IMR-90 (cell line): ENCODE results near the gene NAP1L1. TPM values are rescaled to one million over a fixed set of nuclear protein-coding genes. Genes with fewer than 3 reads are reported as not detected.

Experiments
- ATAC-seq: fragments of 200-7000 bp; cut with Tn5 transposase; 2 replicates; pipeline ENCODE4 v1.9.1; 2020; ENCODE audit warnings: low read depth, mild to moderate bottlenecking, moderate library complexity
- BruUV-seq: library from RNA; stranded (reverse); fragments of 400-500 nt; replicated peaks from 2 replicates; lab custom pipeline; 2021; lab: Mats Ljungman, UMichigan
- CTCF ChIA-PET: fragments of 300-600 bp; formaldehyde crosslinking; extraction: SDS; loops from one replicate; lab custom pipeline; 2021; ENCODE audit warnings: antibody characterized with exemption; lab: Yijun Ruan, JAX
- POLR2A ChIA-PET: fragments of 300-600 bp; sonication (Branson Sonifier 250); formaldehyde crosslinking; loops from one replicate; lab custom pipeline; 2022; ENCODE audit warnings: antibody characterized with exemption; ENCODE audit not compliant: unreplicated experiment; lab: Charles Lee
- DNase-seq: peaks from one replicate; pipeline ENCODE4 v3.0.0; 2013
- H2AFZ ChIP-seq: replicated peaks from 2 replicates; pipeline ENCODE3; 2013; ENCODE audit warnings: low read length, mild to moderate bottlenecking; ENCODE audit not compliant: poor library complexity
- H2AK5ac ChIP-seq: 2 replicates; pipeline ENCODE4 v1.6.1; 2013; ENCODE audit warnings: low read depth, low read length, inconsistent platforms
- H2AK9ac ChIP-seq: replicated peaks from 2 replicates; pipeline ENCODE3; 2013; ENCODE audit warnings: mild to moderate bottlenecking, low read depth, low read length, moderate library complexity; ENCODE audit not compliant: poor library complexity
- H2BK120ac ChIP-seq: 2 replicates; pipeline ENCODE4 v1.6.1; 2013; ENCODE audit warnings: low read depth, low read length, inconsistent platforms
- H2BK15ac ChIP-seq: 3 replicates; pipeline ENCODE4 v1.6.1; 2013; ENCODE audit warnings: low read depth, low read length, inconsistent platforms
- H2BK20ac ChIP-seq: 2 replicates; pipeline ENCODE4 v1.6.1; 2013; ENCODE audit warnings: low read depth, mild to moderate bottlenecking, inconsistent platforms, low read length, moderate library complexity
- H2BK5ac ChIP-seq: 2 replicates; pipeline ENCODE4 v1.6.1; 2013; ENCODE audit warnings: mild to moderate bottlenecking, low read depth, low read length, inconsistent platforms; ENCODE audit not compliant: poor library complexity, severe bottlenecking
- H3K14ac ChIP-seq: replicated peaks from 2 replicates; pipeline ENCODE4 v1.6.1; 2013; ENCODE audit warnings: low read depth, low read length, inconsistent platforms
- H3K18ac ChIP-seq: 2 replicates; pipeline ENCODE4 v1.6.1; 2013; ENCODE audit warnings: low read depth, low read length, control low read depth
- H3K23ac ChIP-seq: 2 replicates; pipeline ENCODE4 v1.6.1; 2013; ENCODE audit warnings: low read depth, low read length, inconsistent platforms
- H3K27ac ChIP-seq: 2 replicates; pipeline ENCODE4 v1.5.1; 2013; ENCODE audit warnings: mild to moderate bottlenecking, control low read depth, low read length; ENCODE audit not compliant: insufficient read depth
- H3K27me3 ChIP-seq: 2 replicates; pipeline ENCODE4 v1.6.1; 2013; ENCODE audit warnings: low read length; ENCODE audit not compliant: control insufficient read depth, insufficient read depth
- H3K36me3 ChIP-seq: 2 replicates; pipeline ENCODE4 v1.6.1; 2013; ENCODE audit warnings: low read length, mixed read lengths; ENCODE audit not compliant: control insufficient read depth, insufficient read depth
- H3K4ac ChIP-seq: 2 replicates; pipeline ENCODE4 v1.6.1; 2013; ENCODE audit warnings: low read depth, low read length, inconsistent platforms
- H3K4me1 ChIP-seq: 2 replicates; pipeline ENCODE4 v1.6.1; 2013; ENCODE audit warnings: low read length, mixed read lengths; ENCODE audit not compliant: control insufficient read depth, insufficient read depth
- H3K4me2 ChIP-seq: 2 replicates; pipeline ENCODE4 v1.6.1; 2013; ENCODE audit warnings: low read depth, mild to moderate bottlenecking, control low read depth, low read length, moderate library complexity
- H3K4me3 ChIP-seq: 2 replicates; pipeline ENCODE4 v1.5.1; 2013; ENCODE audit warnings: low read depth, mild to moderate bottlenecking, control low read depth, low read length, moderate library complexity; ENCODE audit not compliant: insufficient read depth
- H3K56ac ChIP-seq: 2 replicates; pipeline ENCODE4 v1.6.1; 2013; ENCODE audit warnings: low read length, inconsistent platforms; ENCODE audit not compliant: insufficient read depth; ENCODE audit errors: extremely low read depth
- H3K79me1 ChIP-seq, 2 experiments: 2 replicates each; pipeline ENCODE4 v1.6.1; 2013; ENCODE audit warnings: low read length in 2 of 2, inconsistent platforms in 1 of 2, low read depth in 1 of 2
- H3K9ac ChIP-seq: 2 replicates; pipeline ENCODE4 v1.6.1; 2013; ENCODE audit warnings: low read depth, low read length, control low read depth
- H3K9me1 ChIP-seq: 2 replicates; pipeline ENCODE4 v1.6.1; 2013; ENCODE audit warnings: low read length, inconsistent platforms; ENCODE audit not compliant: insufficient read depth
- H3K9me3 ChIP-seq: 2 replicates; pipeline ENCODE4 v1.6.1; 2013; ENCODE audit warnings: low read length; ENCODE audit not compliant: control insufficient read depth, insufficient read depth
- H4K20me1 ChIP-seq: 2 replicates; pipeline ENCODE4 v1.6.1; 2013; ENCODE audit warnings: low read length, inconsistent platforms; ENCODE audit not compliant: insufficient read depth
- H4K5ac ChIP-seq: 2 replicates; pipeline ENCODE4 v1.6.1; 2013; ENCODE audit warnings: mild to moderate bottlenecking, low read depth, low read length, control low read depth
- H4K8ac ChIP-seq, 2 experiments: 2 replicates each; pipeline ENCODE4 v1.6.1; 2013; ENCODE audit warnings: low read depth in 2 of 2, low read length in 2 of 2, control low read depth in 1 of 2, inconsistent platforms in 1 of 2
- H4K91ac ChIP-seq: 2 replicates; pipeline ENCODE4 v1.6.1; 2013; ENCODE audit warnings: low read depth, low read length, inconsistent platforms; ENCODE audit not compliant: insufficient read depth
- BHLHE40 ChIP-seq: fragments of 150-350 bp; IDR thresholded peaks from 2 replicates; pipeline ENCODE4 v1.6.1; 2016; ENCODE audit warnings: mild to moderate bottlenecking, low read depth, low read length
- CEBPB ChIP-seq: IDR thresholded peaks from 2 replicates; pipeline ENCODE4 v1.6.1; 2012; ENCODE audit warnings: low read depth, low read length, improper control_type of control experiment
- CHD1 ChIP-seq: IDR thresholded peaks from 2 replicates; pipeline ENCODE4 v1.6.1; 2012; ENCODE audit warnings: low read depth, low read length, improper control_type of control experiment
- FOS ChIP-seq: fragments of 150-350 bp; IDR thresholded peaks from 2 replicates; pipeline ENCODE4 v1.6.1; 2016; ENCODE audit warnings: low read depth, low read length
- MAFK ChIP-seq: IDR thresholded peaks from 2 replicates; pipeline ENCODE4 v1.6.1; 2012; ENCODE audit warnings: low read depth, low read length, improper control_type of control experiment
- MAZ ChIP-seq: IDR thresholded peaks from 2 replicates; pipeline ENCODE4 v1.6.1; 2012; ENCODE audit warnings: low read depth, mild to moderate bottlenecking, low read length, improper control_type of control experiment, moderate library complexity, borderline replicate concordance
- MXI1 ChIP-seq: IDR thresholded peaks from 2 replicates; pipeline ENCODE4 v1.6.1; 2012; ENCODE audit warnings: low read depth, mild to moderate bottlenecking, low read length, moderate library complexity, borderline replicate concordance
- NFE2L2 ChIP-seq: fragments of 150-350 bp; IDR thresholded peaks from 2 replicates; pipeline ENCODE4 v1.6.1; 2016; ENCODE audit warnings: low read depth, mild to moderate bottlenecking, low read length
- POLR2A ChIP-seq: IDR thresholded peaks from 2 replicates; pipeline ENCODE4 v1.6.1; 2012; ENCODE audit warnings: mild to moderate bottlenecking, low read depth, low read length
- RAD21 ChIP-seq: IDR thresholded peaks from 2 replicates; pipeline ENCODE4 v1.6.1; 2012; ENCODE audit warnings: low read length, improper control_type of control experiment
- RCOR1 ChIP-seq: IDR thresholded peaks from 2 replicates; pipeline ENCODE4 v1.6.1; 2012; ENCODE audit warnings: mild to moderate bottlenecking, low read length, improper control_type of control experiment; ENCODE audit not compliant: insufficient replicate concordance
- RFX5 ChIP-seq: IDR thresholded peaks from 2 replicates; pipeline ENCODE4 v1.8.0; 2012; ENCODE audit warnings: low read depth, mild to moderate bottlenecking, low read length, moderate library complexity
- SMC3 ChIP-seq: fragments of 150-350 bp; IDR thresholded peaks from 2 replicates; pipeline ENCODE4 v1.6.1; 2016; ENCODE audit warnings: low read depth, mild to moderate bottlenecking, antibody characterized with exemption, low read length, moderate library complexity
- WGBS, 2 experiments: methylation state at CpG; one replicate each; pipeline versions ENCODE4 v1.1.5 to v1.1.7; 2013; ENCODE audit warnings: missing lambda C conversion rate in 2 of 2; ENCODE audit not compliant: insufficient read length in 1 of 2; ENCODE audit errors: extremely low coverage in 2 of 2; 5-methylcytosine and 5-hydroxymethylcytosine counted together
- dilution Hi-C: fragments of 300-500 bp; cut with HindIII; formaldehyde crosslinking; loops from one replicate; pipeline ENCODE4 v1.14.3; 2018; ENCODE audit warnings: low sequenced_read_pairs; ENCODE audit not compliant: unreplicated experiment
- in situ Hi-C: fragments of 300-500 bp; cut with MboI; formaldehyde crosslinking; loops from 3 replicates; pipeline ENCODE4 v1.14.3; 2019; ENCODE audit warnings: low sequenced_read_pairs, inconsistent platforms, mixed read lengths
- intact Hi-C: fragments of 100-400 bp; cut with micrococcal nuclease; formaldehyde crosslinking; loops from 2 replicates; pipeline ENCODE4 v1.10.0; 2022
- polyA plus RNA-seq, 3 experiments: library from polyadenylated mRNA; depleted of rRNA; stranded (reverse); fragments of >200 nt; gene quantifications; 2 replicates each; pipeline ENCODE4 v1.2.3, GENCODE V29; 2012; ENCODE audit warnings: low replicate concordance in 1 of 3
- total RNA-seq: library from RNA; depleted of rRNA; stranded (reverse); fragments of >200 nt; gene quantifications from 2 replicates; pipeline ENCODE4 v1.2.3, GENCODE V29; 2012
- TF ChIP-seq, protein P1 (sequence below): conservative IDR thresholded peaks from 2 replicates; pipeline ENCODE4 v1.5.1; 2012; ENCODE audit warnings: mild to moderate bottlenecking, low read depth, low read length, improper control_type of control experiment
- TF ChIP-seq, protein P2 (sequence below): fragments of 150-350 bp; IDR thresholded peaks from 2 replicates; pipeline ENCODE4 v1.6.1; 2016; ENCODE audit warnings: low read depth, mild to moderate bottlenecking, low read length, moderate library complexity, borderline replicate concordance
- TF ChIP-seq, protein P3 (sequence below): fragments of 150-350 bp; IDR thresholded peaks from 2 replicates; pipeline ENCODE4 v1.6.1; 2017; ENCODE audit warnings: mild to moderate bottlenecking, antibody characterized with exemption, low read length, low read depth

The NAP1L1 gene
- total and polyA plus RNA-seq, 2 of the 4 experiments (the other 2 are of a cell fraction), result 86.4 to 200 TPM

DNA sequence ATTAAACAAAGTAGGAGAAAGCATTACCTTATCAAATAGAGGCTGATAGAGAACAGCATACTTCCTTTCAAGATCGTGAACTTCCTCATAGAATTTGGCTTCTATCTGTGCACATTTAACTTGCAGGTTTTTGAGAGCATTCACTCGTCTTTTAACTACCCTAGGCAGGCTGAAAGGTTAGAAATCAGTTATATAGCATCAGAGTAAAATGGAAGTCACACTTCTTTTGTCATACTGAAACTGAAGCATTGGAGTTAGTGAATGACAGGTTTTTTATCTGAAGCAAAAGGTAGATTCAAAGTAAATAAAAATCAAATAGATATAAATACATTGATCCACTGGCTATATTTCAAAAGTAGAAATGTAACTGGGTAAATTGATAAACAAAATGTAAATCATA is 24.4 kb downstream of the NAP1L1 start:
- Histone ChIP-seq H3K27ac (no peak overlapping the region), H2BK5ac (no peak overlapping the region), H4K20me1 (peaks cover 30% of the 10 kb centered on the region), H3K9ac (no peak overlapping the region), H3K4me2 (no peak overlapping the region), H3K14ac (no peak overlapping the region), H3K79me1 (peaks cover 29 to 61% of the 10 kb centered on the region in 2 experiments), H3K27me3 (no peaks in the 10 kb centered on the region), H3K56ac (no peak overlapping the region), H4K5ac (no peak overlapping the region), H2AFZ (no peak overlapping the region), H3K36me3 (peaks cover 38% of the 10 kb centered on the region), H3K4me3 (no peak overlapping the region), H3K9me3 (0 out of 2 replicates have a peak, but pooled peaks cover 3% of the 10 kb centered on the region), H4K91ac (no peak overlapping the region), H3K18ac (no peak overlapping the region), H4K8ac (no peak overlapping the region), H3K4ac (no peak overlapping the region), H2BK120ac (no peak overlapping the region), H2BK20ac (no peak overlapping the region), H2AK9ac (no peak overlapping the region), H2BK15ac (no peak overlapping the region), H3K9me1 (peaks cover 6% of the 10 kb centered on the region; the same call in 1 of the 2 replicates), H3K4me1 (peaks cover 1% of the 10 kb centered on the region; the same call in 1 of the 2 replicates), H3K23ac (no peak overlapping the region), H2AK5ac (no peak overlapping the region)
- POLR2A ChIA-PET, result no interaction called here
- TF ChIP-seq FOS (no peak), SMC3 (no peak), MXI1 (no peak), RAD21 (no peak), MAZ (no peak), POLR2A (no peak), CEBPB (no peak), MAFK (no peak), CHD1 (no peak), NFE2L2 (no peak), RCOR1 (no peak), RFX5 (no peak), BHLHE40 (no peak)
- TF ChIP-seq, protein P1, sequence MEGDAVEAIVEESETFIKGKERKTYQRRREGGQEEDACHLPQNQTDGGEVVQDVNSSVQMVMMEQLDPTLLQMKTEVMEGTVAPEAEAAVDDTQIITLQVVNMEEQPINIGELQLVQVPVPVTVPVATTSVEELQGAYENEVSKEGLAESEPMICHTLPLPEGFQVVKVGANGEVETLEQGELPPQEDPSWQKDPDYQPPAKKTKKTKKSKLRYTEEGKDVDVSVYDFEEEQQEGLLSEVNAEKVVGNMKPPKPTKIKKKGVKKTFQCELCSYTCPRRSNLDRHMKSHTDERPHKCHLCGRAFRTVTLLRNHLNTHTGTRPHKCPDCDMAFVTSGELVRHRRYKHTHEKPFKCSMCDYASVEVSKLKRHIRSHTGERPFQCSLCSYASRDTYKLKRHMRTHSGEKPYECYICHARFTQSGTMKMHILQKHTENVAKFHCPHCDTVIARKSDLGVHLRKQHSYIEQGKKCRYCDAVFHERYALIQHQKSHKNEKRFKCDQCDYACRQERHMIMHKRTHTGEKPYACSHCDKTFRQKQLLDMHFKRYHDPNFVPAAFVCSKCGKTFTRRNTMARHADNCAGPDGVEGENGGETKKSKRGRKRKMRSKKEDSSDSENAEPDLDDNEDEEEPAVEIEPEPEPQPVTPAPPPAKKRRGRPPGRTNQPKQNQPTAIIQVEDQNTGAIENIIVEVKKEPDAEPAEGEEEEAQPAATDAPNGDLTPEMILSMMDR, result no peak
- TF ChIP-seq, protein P2, sequence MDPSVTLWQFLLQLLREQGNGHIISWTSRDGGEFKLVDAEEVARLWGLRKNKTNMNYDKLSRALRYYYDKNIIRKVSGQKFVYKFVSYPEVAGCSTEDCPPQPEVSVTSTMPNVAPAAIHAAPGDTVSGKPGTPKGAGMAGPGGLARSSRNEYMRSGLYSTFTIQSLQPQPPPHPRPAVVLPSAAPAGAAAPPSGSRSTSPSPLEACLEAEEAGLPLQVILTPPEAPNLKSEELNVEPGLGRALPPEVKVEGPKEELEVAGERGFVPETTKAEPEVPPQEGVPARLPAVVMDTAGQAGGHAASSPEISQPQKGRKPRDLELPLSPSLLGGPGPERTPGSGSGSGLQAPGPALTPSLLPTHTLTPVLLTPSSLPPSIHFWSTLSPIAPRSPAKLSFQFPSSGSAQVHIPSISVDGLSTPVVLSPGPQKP, result no peak
- TF ChIP-seq, protein P3, sequence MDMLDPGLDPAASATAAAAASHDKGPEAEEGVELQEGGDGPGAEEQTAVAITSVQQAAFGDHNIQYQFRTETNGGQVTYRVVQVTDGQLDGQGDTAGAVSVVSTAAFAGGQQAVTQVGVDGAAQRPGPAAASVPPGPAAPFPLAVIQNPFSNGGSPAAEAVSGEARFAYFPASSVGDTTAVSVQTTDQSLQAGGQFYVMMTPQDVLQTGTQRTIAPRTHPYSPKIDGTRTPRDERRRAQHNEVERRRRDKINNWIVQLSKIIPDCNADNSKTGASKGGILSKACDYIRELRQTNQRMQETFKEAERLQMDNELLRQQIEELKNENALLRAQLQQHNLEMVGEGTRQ, result no peak
- BruUV-seq, result no TSS peak
- dilution Hi-C loops, result no loop called here
- in situ Hi-C loops, result loop anchor here (25.0 kb wide), 1 partner anchor 402 kb away; no protein-coding TSS in a partner anchor
- no CpG with 5 or more reads among the region's 2 CpGs for WGBS, 2 experiments
- DNase-seq (no peak), ATAC-seq (no peak)
- CTCF ChIA-PET, result no interaction called here
- intact Hi-C loops, result no loop called here
